Lower lobe of right lung (tissue), 2 donors: ENCODE measurements around the gene SCP2. TPM values are rescaled to one million over a fixed set of nuclear protein-coding genes. Genes with fewer than 3 reads are reported as not detected.

Experiments used
- ATAC-seq, 2 donors: fragments of 200-7000 bp; cut with Tn5 transposase; one replicate each; pipeline ENCODE4 v1.9.1; 2020 to 2022; ENCODE audit warnings: mild to moderate bottlenecking in 2 of 2, moderate library complexity in 2 of 2
- DNase-seq: peaks from one replicate; pipeline ENCODE4 v3.0.0-alpha.2; 2020
- H3K27ac ChIP-seq: fragments of 200-600 bp; one replicate; pipeline ENCODE4 v1.8.0; 2022
- H3K27me3 ChIP-seq: fragments of 200-600 bp; one replicate; pipeline ENCODE4 v1.8.0; 2022; ENCODE audit warnings: low read depth
- H3K36me3 ChIP-seq: fragments of 200-600 bp; one replicate; pipeline ENCODE4 v1.8.0; 2022; ENCODE audit warnings: mild to moderate bottlenecking
- H3K4me1 ChIP-seq: fragments of 200-600 bp; one replicate; pipeline ENCODE4 v1.8.0; 2022
- H3K4me3 ChIP-seq: fragments of 200-600 bp; one replicate; pipeline ENCODE4 v1.8.0; 2022; ENCODE audit warnings: mild to moderate bottlenecking
- H3K9me3 ChIP-seq: fragments of 200-600 bp; one replicate; pipeline ENCODE4 v1.8.0; 2022
- CTCF ChIP-seq: fragments of 200-600 bp; IDR thresholded peaks from one replicate; pipeline ENCODE4 v1.8.0; 2022; ENCODE audit warnings: antibody characterized with exemption, mild to moderate bottlenecking
- intact Hi-C: fragments of 100-400 bp; cut with DNase I; formaldehyde crosslinking; loops from one replicate; pipeline ENCODE4 v1.11.0; 2022
- total RNA-seq: library from RNA; stranded (reverse); fragmentation: NEBNext Ultra II Directional; extraction: Animal tissue kit (Norgen Biotek cat#: 25700); gene quantifications from one replicate; pipeline ENCODE4 v1.2.1, GENCODE V29; 2021
- donor health status: DM: no; HTN: yes; CAD: no; lungs with severe emphysema.

Gene SCP2
- total RNA-seq, 1 donor from 2014 or later, result 148 TPM

GRCh38 chr1:53088616-53089300, 161.7 kb downstream of the SCP2 start:
- Histone ChIP-seq H3K9me3 (no peaks in the 10 kb centered on the region), H3K27me3 (no peaks in the 10 kb centered on the region), H3K27ac (no peak overlapping the region), H3K36me3 (no peaks in the 10 kb centered on the region), H3K4me3 (no peak overlapping the region), H3K4me1 (peaks cover 7% of the 10 kb centered on the region)
- TF ChIP-seq CTCF, result no peak
- ATAC-seq (no peak), DNase-seq (no peak)
- intact Hi-C loops, result no loop called here

- intact Hi-C loops, result no loop called here
- DNase-seq (no peak), ATAC-seq (no peak)
- no peak for TF ChIP-seq CTCF
- Histone ChIP-seq H3K27ac (no peak overlapping the region), H3K27me3 (no peaks in the 10 kb centered on the region), H3K9me3 (no peaks in the 10 kb centered on the region), H3K36me3 (no peaks in the 10 kb centered on the region), H3K4me3 (no peak overlapping the region), H3K4me1 (peaks cover 7% of the 10 kb centered on the region)
Measured at GRCh38 chr1:53089478-53090226, 162.6 kb downstream of the SCP2 start.

- Histone ChIP-seq H3K27me3 (no peaks in the 10 kb centered on the region), H3K4me1 (peaks cover 7% of the 10 kb centered on the region), H3K27ac (no peak overlapping the region), H3K4me3 (no peak overlapping the region), H3K9me3 (no peaks in the 10 kb centered on the region), H3K36me3 (no peaks in the 10 kb centered on the region)
- ATAC-seq (peak; percentile 42 to 50), DNase-seq (peak; percentile 77)
- no peak for TF ChIP-seq CTCF
- intact Hi-C loops, result no loop called here
Measured at GRCh38 chr1:53090227-53091147, 163.4 kb downstream of the SCP2 start.

GRCh38 chr1:53091841-53092645, 165.0 kb downstream of the SCP2 start:
- no peak overlapping the region for H3K4me3 ChIP-seq
- DNase-seq (no peak), ATAC-seq (peak; percentile 9 to 65)
- intact Hi-C loops, result no loop called here
- no peaks in the 10 kb centered on the region for H3K36me3 ChIP-seq
- no peak overlapping the region for H3K27ac ChIP-seq
- H3K9me3 ChIP-seq, result no peaks in the 10 kb centered on the region
- peaks cover 7% of the 10 kb centered on the region for H3K4me1 ChIP-seq
- no peaks in the 10 kb centered on the region for H3K27me3 ChIP-seq
- TF ChIP-seq CTCF, result no peak
